DOHH2 (cell line): ENCODE results near the gene SPTBN1.

Source experiments
- H3F3A ChIP-seq: fragments of 200-600 bp; sonication (generic), shearing (Covaris generic); 2 replicates; pipeline ENCODE4 v1.6.0; 2016; ENCODE audit warnings: antibody characterized with exemption, mild to moderate bottlenecking; ENCODE audit not compliant: control insufficient read depth, insufficient read depth
- H3K27ac ChIP-seq: fragments of 200-600 bp; sonication (generic); 2 replicates; pipeline ENCODE4 v1.5.1; 2014; ENCODE audit warnings: low read depth, mild to moderate bottlenecking, low read length, moderate library complexity
- H3K27me3 ChIP-seq: fragments of 200-600 bp; sonication (generic); 2 replicates; pipeline ENCODE4 v1.6.1; 2014; ENCODE audit warnings: mild to moderate bottlenecking, low read length, mixed read lengths; ENCODE audit not compliant: control insufficient read depth
- H3K36me3 ChIP-seq: fragments of 200-600 bp; sonication (generic); 2 replicates; pipeline ENCODE4 v1.6.1; 2014; ENCODE audit warnings: mild to moderate bottlenecking, low read length, moderate library complexity, mixed read lengths; ENCODE audit not compliant: control insufficient read depth
- H3K4me1 ChIP-seq: fragments of 200-600 bp; sonication (generic); 2 replicates; pipeline ENCODE4 v1.6.1; 2014; ENCODE audit warnings: mild to moderate bottlenecking, low read length, mixed read lengths; ENCODE audit not compliant: control insufficient read depth
- H3K4me2 ChIP-seq: fragments of 200-600 bp; sonication (generic); 2 replicates; pipeline ENCODE4 v1.6.0; 2014; ENCODE audit warnings: mild to moderate bottlenecking, low read length, moderate library complexity
- H3K4me3 ChIP-seq: fragments of 200-600 bp; sonication (generic); 2 replicates; pipeline ENCODE4 v1.5.1; 2014; ENCODE audit warnings: mild to moderate bottlenecking, low read length, mixed read lengths
- H3K79me2 ChIP-seq: fragments of 200-600 bp; sonication (generic); 2 replicates; pipeline ENCODE4 v1.6.1; 2014; ENCODE audit warnings: mild to moderate bottlenecking, low read length, mixed read lengths; ENCODE audit not compliant: control insufficient read depth
- H3K9me2 ChIP-seq: fragments of 200-600 bp; sonication (generic); replicated peaks from 2 replicates; pipeline ENCODE4 v1.6.1; 2014; ENCODE audit warnings: mild to moderate bottlenecking, low read length, mixed read lengths; ENCODE audit not compliant: control insufficient read depth
- H3K9me3 ChIP-seq: fragments of 200-600 bp; sonication (generic); 2 replicates; pipeline ENCODE4 v1.6.1; 2014; ENCODE audit warnings: antibody characterized with exemption, low read length, mixed read lengths; ENCODE audit not compliant: control insufficient read depth, insufficient read depth
- H4K20me1 ChIP-seq: fragments of 200-600 bp; sonication (generic); 2 replicates; pipeline ENCODE4 v1.6.0; 2014; ENCODE audit warnings: low read depth, mild to moderate bottlenecking, antibody characterized with exemption, low read length, moderate library complexity; ENCODE audit not compliant: control insufficient read depth, insufficient read depth
- CTCF ChIP-seq: fragments of 200-600 bp; sonication (generic); IDR thresholded peaks from one replicate; pipeline ENCODE4 v1.5.1; 2014; ENCODE audit warnings: antibody characterized with exemption, mild to moderate bottlenecking, low read depth, low read length; ENCODE audit not compliant: poor library complexity, severe bottlenecking
- EZH2phosphoT487 ChIP-seq: fragments of 200-600 bp; sonication (generic); IDR thresholded peaks from 2 replicates; pipeline ENCODE4 v1.6.1; 2017; ENCODE audit warnings: borderline replicate concordance, mild to moderate bottlenecking, antibody characterized with exemption, low read length, moderate library complexity, mixed read lengths

The SPTBN1 gene

DNA sequence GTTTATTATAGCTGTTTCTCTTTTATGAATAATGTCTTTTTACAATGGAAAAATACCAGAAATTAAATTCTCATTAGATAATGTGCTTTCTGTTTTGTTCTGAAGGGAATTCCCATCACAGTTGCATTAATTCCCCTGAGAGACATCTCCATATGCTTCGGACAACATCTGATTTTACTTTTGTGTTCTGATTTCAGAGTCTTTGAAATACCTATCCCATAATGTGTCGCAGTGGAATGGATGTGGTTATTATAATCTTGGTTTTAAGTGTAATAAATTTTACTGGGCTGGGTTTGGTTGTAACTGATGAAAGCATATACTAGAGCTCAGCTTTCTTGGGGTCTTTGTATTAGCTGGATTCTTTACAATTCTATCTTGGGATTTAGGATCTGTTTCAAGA is 12.5 kb downstream of the SPTBN1 start:
- Histone ChIP-seq H3K9me3 (no peaks in the 10 kb centered on the region), H3K4me1 (no peaks in the 10 kb centered on the region), H3K27me3 (no peaks in the 10 kb centered on the region), H3K4me3 (no peak overlapping the region), H3K36me3 (no peaks in the 10 kb centered on the region), H4K20me1 (no peaks in the 10 kb centered on the region), H3F3A (no peaks in the 10 kb centered on the region), H3K79me2 (no peaks in the 10 kb centered on the region), H3K4me2 (no peak overlapping the region), H3K27ac (no peak overlapping the region), H3K9me2 (no peaks in the 10 kb centered on the region)
- TF ChIP-seq CTCF (no peak), EZH2phosphoT487 (no peak)

DNA sequence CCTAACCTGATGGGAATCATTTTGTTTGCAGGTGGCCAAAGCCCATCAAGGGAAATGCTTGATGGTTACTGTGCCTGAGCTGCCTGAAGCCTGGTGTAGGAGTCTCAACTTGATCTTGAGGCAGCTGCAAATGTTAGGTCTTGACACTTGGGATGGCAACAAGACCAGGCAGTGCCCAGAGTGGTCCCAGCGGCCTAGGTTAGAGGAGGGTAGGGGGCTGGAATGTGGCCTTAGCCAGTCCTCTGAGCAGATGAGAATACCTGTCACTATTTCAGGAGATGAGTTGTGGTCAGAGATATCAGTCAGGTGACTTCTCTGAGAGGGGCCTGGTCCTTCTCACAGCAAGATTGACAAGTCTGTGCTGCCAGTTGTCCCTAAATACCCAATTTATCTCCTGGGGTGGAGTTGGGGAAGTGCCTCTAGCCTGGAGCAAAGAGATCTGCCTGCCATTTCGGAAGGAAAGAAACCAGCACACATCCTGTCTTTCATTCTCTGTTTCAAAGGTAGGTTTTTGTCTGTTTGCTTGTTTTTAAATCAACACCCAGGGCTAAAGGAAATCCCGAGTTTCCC is 13.4 kb downstream of the SPTBN1 start:
- no peaks in the 10 kb centered on the region for H3K79me2 ChIP-seq
- no peaks in the 10 kb centered on the region for H3K36me3 ChIP-seq
- no peak overlapping the region for H3K27ac ChIP-seq
- no peaks in the 10 kb centered on the region for H4K20me1 ChIP-seq
- no peak for TF ChIP-seq EZH2phosphoT487
- TF ChIP-seq CTCF: no peak
- H3K27me3 ChIP-seq: no peaks in the 10 kb centered on the region
- H3K9me3 ChIP-seq: no peaks in the 10 kb centered on the region
- H3K4me2 ChIP-seq: no peak overlapping the region
- no peak overlapping the region for H3K4me3 ChIP-seq
- H3K4me1 ChIP-seq: no peaks in the 10 kb centered on the region
- H3K9me2 ChIP-seq: no peaks in the 10 kb centered on the region
- H3F3A ChIP-seq: no peaks in the 10 kb centered on the region

DNA sequence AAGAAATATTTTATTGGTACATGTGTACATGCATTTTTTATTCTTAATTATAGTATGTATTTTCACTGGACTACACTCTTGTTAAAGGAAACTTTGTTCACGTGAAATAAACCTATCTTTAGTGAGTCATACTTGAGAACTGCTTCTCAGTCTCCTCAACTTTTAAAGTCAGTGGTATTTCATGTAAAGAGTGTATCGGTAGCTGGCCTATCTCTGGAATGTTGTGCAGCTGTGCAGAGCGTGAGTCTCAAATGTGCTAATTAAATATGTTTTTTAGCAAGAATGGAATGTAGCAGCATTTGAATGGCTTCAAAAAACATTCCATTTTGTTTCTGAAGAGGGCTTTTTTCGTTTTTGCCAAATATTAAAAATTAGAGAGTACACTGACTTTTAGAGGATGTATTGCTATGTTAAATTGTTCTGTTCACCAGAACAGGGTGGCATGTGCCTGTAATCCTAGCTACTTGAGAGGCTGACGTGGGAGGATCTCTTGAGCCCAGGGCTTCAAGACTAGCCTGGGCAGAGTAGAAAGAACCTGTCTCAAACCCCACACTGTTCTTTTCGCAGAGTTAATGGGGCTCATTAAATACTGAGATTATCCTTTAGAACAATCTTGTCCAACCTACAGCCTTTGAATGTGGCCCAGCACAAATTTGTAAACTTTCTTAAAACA is 14.3 kb downstream of the SPTBN1 start:
- Histone ChIP-seq H4K20me1 (no peaks in the 10 kb centered on the region), H3K4me2 (no peak overlapping the region), H3K27ac (no peak overlapping the region), H3K4me1 (no peaks in the 10 kb centered on the region), H3K27me3 (no peaks in the 10 kb centered on the region), H3F3A (no peaks in the 10 kb centered on the region), H3K79me2 (no peaks in the 10 kb centered on the region), H3K9me2 (no peaks in the 10 kb centered on the region), H3K36me3 (no peaks in the 10 kb centered on the region), H3K9me3 (no peaks in the 10 kb centered on the region), H3K4me3 (no peak overlapping the region)
- TF ChIP-seq CTCF (no peak), EZH2phosphoT487 (no peak)
